Breast epithelium (tissue), 4 donors: ENCODE results near the gene CTCFL. TPM values are rescaled to one million over a fixed set of nuclear protein-coding genes. Genes with fewer than 3 reads are reported as not detected.

Experiments
- DNase-seq, 2 donors: peaks; one replicate each; pipeline ENCODE4 v3.0.0-alpha.2; 2019; ENCODE audit warnings: low spot score in 2 of 2
- H3K27ac ChIP-seq, 2 donors: fragments of 200-600 bp; sonication (generic) in 1 of 2; one replicate each; pipeline ENCODE4 v1.5.1; 2016 to 2019; ENCODE audit warnings: mild to moderate bottlenecking in 1 of 2
- H3K27me3 ChIP-seq, 2 donors: fragments of 200-600 bp; sonication (generic) in 1 of 2; one replicate each; pipeline versions ENCODE4 v1.5.1 to v1.6.0; 2017 to 2019; ENCODE audit warnings: control low read depth in 1 of 2, mild to moderate bottlenecking in 1 of 2
- H3K36me3 ChIP-seq: fragments of 200-600 bp; one replicate; pipeline ENCODE4 v1.5.1; 2019
- H3K4me1 ChIP-seq, 2 donors: fragments of 200-600 bp; sonication (generic); one replicate each; pipeline ENCODE4 v1.5.1; 2016 to 2019; ENCODE audit warnings: control low read depth in 1 of 2
- H3K4me3 ChIP-seq, 3 donors: fragments of 200-600 bp; sonication (generic); 1 replicate in 2 of 3; 2 replicates in 1 of 3; pipeline ENCODE4 v1.5.1; 2016 to 2019; ENCODE audit warnings: mild to moderate bottlenecking in 3 of 3, moderate library complexity in 2 of 3
- H3K9me3 ChIP-seq, 2 donors: fragments of 200-600 bp; sonication (generic) in 1 of 2; one replicate each; pipeline ENCODE4 v1.5.1; 2016 to 2019; ENCODE audit warnings: control low read depth in 1 of 2
- POLR2A ChIP-seq: fragments of 450-650 bp; IDR thresholded peaks from one replicate; pipeline ENCODE4 v1.6.1; 2016; ENCODE audit warnings: antibody characterized with exemption, mild to moderate bottlenecking, moderate library complexity
- POLR2AphosphoS5 ChIP-seq, 3 donors: sonication (generic); formaldehyde crosslinking; IDR thresholded peaks; one replicate each; pipeline ENCODE4 v1.6.1; 2017; ENCODE audit warnings: antibody characterized with exemption in 3 of 3
- intact Hi-C: fragments of 100-400 bp; cut with DNase I; formaldehyde crosslinking; loops from one replicate; pipeline ENCODE4 v1.15.1; 2023; ENCODE audit warnings: low total_unique reads
- total RNA-seq, 3 donors: library from RNA; depleted of rRNA; stranded (reverse); fragments of >200 nt; gene quantifications; one replicate each; pipeline ENCODE4 v1.1.0, GENCODE V29; 2016
- TF ChIP-seq, protein P1 (sequence below), 3 donors: fragments of 450-650 bp; IDR thresholded peaks; one replicate each; pipeline ENCODE4 v1.5.1; 2016 to 2017; ENCODE audit warnings: antibody characterized with exemption in 3 of 3, mild to moderate bottlenecking in 3 of 3, moderate library complexity in 3 of 3

Gene CTCFL
- total RNA-seq, 3 donors from 2014 or later: not detected

DNA sequence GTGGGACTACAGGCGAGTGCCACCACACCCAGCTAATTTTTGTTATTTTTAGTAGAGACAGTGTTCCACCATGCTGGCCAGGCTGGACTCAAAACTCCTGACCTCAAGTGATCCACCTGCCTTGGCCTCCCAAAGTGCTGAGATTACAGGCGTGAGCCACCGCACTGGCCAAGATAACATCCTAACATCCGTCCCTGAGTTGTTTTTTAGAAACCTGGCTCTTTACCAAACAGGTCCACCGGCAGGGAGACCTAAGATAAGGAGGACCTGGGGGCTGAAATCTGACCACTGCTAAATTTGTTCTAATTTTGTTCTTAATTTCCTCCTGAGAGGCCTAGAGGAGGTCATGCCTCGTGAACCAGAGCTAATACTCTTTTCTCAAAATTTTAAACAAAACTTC lies 20.5 kb downstream of the CTCFL start:
- no peak for DNase-seq
- intact Hi-C loops: no loop called here

DNA sequence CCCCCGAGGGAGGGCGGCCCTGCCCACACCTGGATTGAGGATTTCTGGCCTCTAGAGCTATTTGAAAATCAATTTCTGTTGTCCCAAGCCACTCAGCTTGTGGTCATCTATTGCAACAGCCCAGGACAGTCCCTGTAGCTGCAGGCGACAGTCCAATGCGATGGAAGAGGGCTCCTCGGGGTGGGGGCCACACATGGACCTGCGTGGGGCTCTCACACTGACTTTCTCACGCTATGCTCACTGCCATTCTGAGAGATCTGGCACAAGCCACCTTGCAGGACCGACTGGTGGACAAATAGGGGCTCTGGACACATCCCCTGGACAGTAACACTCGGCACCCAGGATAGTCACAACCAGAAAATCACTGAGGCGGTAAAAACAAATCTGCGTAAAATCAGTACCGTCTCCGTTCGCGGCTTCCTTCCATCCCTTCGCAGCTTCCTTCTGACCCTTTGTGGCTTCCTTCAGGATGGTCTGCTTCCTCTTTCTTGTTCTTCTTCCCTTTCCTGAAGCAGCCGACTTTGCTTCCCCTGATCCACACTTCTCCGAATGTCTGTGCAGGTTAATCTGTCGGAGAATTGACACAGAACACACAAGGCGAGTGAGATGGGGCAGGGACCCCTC lies 21.8 kb downstream of the CTCFL start:
- H3K4me1 ChIP-seq: no peaks in the 10 kb centered on the region
- no peak overlapping the region for H3K27ac ChIP-seq
- intact Hi-C loops: no loop called here
- H3K27me3 ChIP-seq: peaks cover 0 to 7% of the 10 kb centered on the region in 2 donors
- no peak overlapping the region for H3K4me3 ChIP-seq
- no peak for TF ChIP-seq POLR2AphosphoS5 (IDR thresholded peaks at IDR 0.05)
- TF ChIP-seq POLR2A: no peak
- TF ChIP-seq, protein P1, sequence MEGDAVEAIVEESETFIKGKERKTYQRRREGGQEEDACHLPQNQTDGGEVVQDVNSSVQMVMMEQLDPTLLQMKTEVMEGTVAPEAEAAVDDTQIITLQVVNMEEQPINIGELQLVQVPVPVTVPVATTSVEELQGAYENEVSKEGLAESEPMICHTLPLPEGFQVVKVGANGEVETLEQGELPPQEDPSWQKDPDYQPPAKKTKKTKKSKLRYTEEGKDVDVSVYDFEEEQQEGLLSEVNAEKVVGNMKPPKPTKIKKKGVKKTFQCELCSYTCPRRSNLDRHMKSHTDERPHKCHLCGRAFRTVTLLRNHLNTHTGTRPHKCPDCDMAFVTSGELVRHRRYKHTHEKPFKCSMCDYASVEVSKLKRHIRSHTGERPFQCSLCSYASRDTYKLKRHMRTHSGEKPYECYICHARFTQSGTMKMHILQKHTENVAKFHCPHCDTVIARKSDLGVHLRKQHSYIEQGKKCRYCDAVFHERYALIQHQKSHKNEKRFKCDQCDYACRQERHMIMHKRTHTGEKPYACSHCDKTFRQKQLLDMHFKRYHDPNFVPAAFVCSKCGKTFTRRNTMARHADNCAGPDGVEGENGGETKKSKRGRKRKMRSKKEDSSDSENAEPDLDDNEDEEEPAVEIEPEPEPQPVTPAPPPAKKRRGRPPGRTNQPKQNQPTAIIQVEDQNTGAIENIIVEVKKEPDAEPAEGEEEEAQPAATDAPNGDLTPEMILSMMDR (IDR thresholded peaks at IDR 0.05): no peak
- H3K36me3 ChIP-seq: no peaks in the 10 kb centered on the region
- DNase-seq: no peak
- no peaks in the 10 kb centered on the region for H3K9me3 ChIP-seq

More for the DNA sequence above, 20.5 kb downstream of the CTCFL start:
- no peak for TF ChIP-seq POLR2AphosphoS5 (IDR thresholded peaks at IDR 0.05)
- TF ChIP-seq, protein P1 (IDR thresholded peaks at IDR 0.05): no peak
- no peak for TF ChIP-seq POLR2A
- Histone ChIP-seq H3K27ac (no peak overlapping the region), H3K9me3 (no peaks in the 10 kb centered on the region), H3K4me3 (no peak overlapping the region), H3K36me3 (no peaks in the 10 kb centered on the region), H3K27me3 (peaks cover 0 to 2% of the 10 kb centered on the region in 2 donors), H3K4me1 (no peaks in the 10 kb centered on the region)

DNA sequence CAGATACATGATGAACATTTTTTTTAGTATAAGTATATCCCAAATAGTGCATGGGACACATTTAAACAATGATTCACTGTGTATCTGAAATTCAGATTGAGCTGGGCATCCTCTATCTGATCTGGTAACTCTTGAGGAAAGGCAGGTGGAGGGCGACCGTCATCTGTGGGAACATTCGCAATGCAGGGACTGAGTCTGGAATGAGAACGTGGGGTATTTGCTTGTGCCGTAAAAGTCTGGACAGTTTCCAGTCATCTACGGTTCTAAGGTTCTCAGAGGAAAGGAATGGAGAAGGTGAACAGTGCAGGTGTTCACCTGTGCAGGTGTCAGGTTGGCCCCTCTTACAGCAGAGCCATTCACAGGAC lies 22.6 kb downstream of the CTCFL start:
- intact Hi-C loops: no loop called here
- no peaks in the 10 kb centered on the region for H3K36me3 ChIP-seq
- H3K27me3 ChIP-seq: peaks cover 0 to 7% of the 10 kb centered on the region in 2 donors
- H3K4me3 ChIP-seq: no peak overlapping the region
- no peak for TF ChIP-seq POLR2A
- TF ChIP-seq POLR2AphosphoS5 (IDR thresholded peaks at IDR 0.05): no peak
- TF ChIP-seq, protein P1 (IDR thresholded peaks at IDR 0.05): no peak
- no peak for DNase-seq
- no peak overlapping the region for H3K27ac ChIP-seq
- H3K9me3 ChIP-seq: no peaks in the 10 kb centered on the region
- no peaks in the 10 kb centered on the region for H3K4me1 ChIP-seq

DNA sequence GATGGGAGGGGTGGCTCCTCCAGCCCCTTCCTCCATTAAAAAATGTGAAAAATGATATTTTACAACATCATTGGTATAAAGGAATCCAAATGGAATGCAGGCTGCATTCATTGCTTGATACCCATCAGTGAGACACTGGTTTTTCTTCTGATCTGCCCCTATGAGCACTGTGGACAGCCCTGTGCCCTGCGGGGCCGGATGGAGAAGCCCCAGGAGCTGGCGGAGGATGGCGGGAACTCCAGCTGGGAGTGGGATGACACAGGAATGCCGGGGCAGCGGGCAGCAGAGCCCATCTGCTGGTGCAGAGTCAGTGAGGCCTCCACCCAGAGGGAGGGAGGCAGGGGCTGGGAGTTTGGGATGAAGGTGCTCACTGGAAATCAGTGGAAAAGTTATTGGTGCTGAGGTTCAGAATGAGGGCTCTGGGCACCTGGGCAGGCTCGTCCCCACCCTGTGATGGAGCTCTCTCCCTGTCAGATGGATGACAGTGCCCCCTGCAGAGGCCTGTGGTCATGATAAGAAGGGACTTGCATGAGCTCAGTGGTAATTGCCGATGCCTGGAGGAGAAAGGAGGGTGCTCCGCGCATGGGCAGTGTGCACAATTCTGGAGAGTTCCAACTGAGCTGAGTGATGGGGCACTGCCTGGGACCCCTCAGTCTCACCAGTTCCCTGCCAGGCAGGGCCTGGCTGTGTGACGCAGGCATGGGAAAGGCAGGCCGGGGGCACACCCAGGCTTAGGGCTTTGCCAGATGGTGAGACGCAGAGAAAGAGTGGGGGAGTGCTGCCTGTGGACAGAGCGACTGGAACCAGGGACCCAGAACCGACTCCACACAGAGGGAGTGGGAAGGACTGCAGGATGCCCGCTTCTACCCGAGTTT lies 23.2 kb downstream of the CTCFL start:
- Histone ChIP-seq H3K4me3 (no peak overlapping the region), H3K36me3 (no peaks in the 10 kb centered on the region), H3K4me1 (no peaks in the 10 kb centered on the region), H3K9me3 (no peaks in the 10 kb centered on the region), H3K27me3 (peaks cover 0 to 7% of the 10 kb centered on the region in 2 donors), H3K27ac (no peak overlapping the region)
- TF ChIP-seq POLR2A: no peak
- TF ChIP-seq POLR2AphosphoS5 (IDR thresholded peaks at IDR 0.05): no peak
- TF ChIP-seq, protein P1 (IDR thresholded peaks at IDR 0.05): no peak
- intact Hi-C loops: no loop called here
- no peak for DNase-seq

DNA sequence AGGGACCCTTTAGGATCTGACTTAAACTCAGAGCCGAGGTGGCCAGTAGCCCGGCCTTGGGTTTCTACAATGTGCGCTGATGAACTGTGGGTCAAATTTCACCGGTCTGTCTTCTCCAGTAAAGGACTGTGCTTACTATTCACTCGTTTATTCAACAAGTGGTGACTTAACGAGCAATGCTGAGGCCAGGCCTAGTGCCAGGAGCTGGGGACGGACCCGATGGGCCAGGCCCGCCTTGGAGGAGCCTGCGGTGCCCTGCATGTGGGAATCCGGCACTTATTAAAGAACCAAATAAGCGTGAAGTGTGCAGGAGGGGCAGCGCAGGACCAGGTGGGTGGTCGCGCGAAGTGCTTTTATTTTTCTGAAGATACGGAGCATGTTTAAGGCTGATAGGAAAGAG lies 24.0 kb downstream of the CTCFL start:
- DNase-seq: no peak
- Histone ChIP-seq H3K36me3 (no peaks in the 10 kb centered on the region), H3K27ac (no peak overlapping the region), H3K4me1 (no peaks in the 10 kb centered on the region), H3K27me3 (peaks cover 0 to 7% of the 10 kb centered on the region in 2 donors), H3K4me3 (no peak overlapping the region), H3K9me3 (no peaks in the 10 kb centered on the region)
- intact Hi-C loops: no loop called here
- TF ChIP-seq, protein P1 (IDR thresholded peaks at IDR 0.05): no peak
- TF ChIP-seq POLR2A: no peak
- TF ChIP-seq POLR2AphosphoS5 (IDR thresholded peaks at IDR 0.05): no peak
